K562 (cell line): ENCODE measurements around the gene SAP25. TPM values are rescaled to one million over a fixed set of nuclear protein-coding genes. Genes with fewer than 3 reads are reported as not detected.
A peak's percentile ranks its signal among the peaks of the same experiment; 100 is the strongest.

Experiments
- BMI1 ChIP-seq: fragments of 150-350 bp; IDR thresholded peaks from 2 replicates; pipeline ENCODE4 v1.6.1; 2014; ENCODE audit warnings: low read length
- FOXM1 ChIP-seq, 2 experiments: fragments of 450-650 bp in 1 of 2; sonication (generic) in 1 of 2; formaldehyde crosslinking in 1 of 2; IDR thresholded peaks; 2 replicates each; pipeline versions ENCODE4 v1.6.1 to v1.9.0; 2017 to 2022; ENCODE audit warnings: low read depth in 2 of 2, mild to moderate bottlenecking in 2 of 2, missing genetic modification reagents in 1 of 2, moderate library complexity in 1 of 2
- ID3 ChIP-seq, 2 experiments: fragments of 250-450 bp in 1 of 2; fragments of 450-650 bp in 1 of 2; sonication (Bioruptor Pico) in 1 of 2; IDR thresholded peaks; 2 replicates each; pipeline versions ENCODE4 v1.6.1 to v1.8.0; 2016 to 2021; ENCODE audit warnings: mild to moderate bottlenecking in 2 of 2, moderate library complexity in 2 of 2, missing compliant biosample characterization in 1 of 2, missing genetic modification characterization in 1 of 2
- L3MBTL2 ChIP-seq: fragments of 450-650 bp; IDR thresholded peaks from 2 replicates; pipeline ENCODE4 v1.6.1; 2016; ENCODE audit warnings: mild to moderate bottlenecking, moderate library complexity
- NBN ChIP-seq: fragments of 450-650 bp; IDR thresholded peaks from 2 replicates; pipeline ENCODE4 v1.6.1; 2016; ENCODE audit warnings: low read depth, mild to moderate bottlenecking
- NR2C1 ChIP-seq, 2 experiments: fragments of 450-650 bp; IDR thresholded peaks; 2 replicates each; pipeline ENCODE4 v1.6.1; 2017; ENCODE audit warnings: mild to moderate bottlenecking in 2 of 2, antibody characterized with exemption in 1 of 2, inconsistent platforms in 1 of 2, missing compliant biosample characterization in 1 of 2, missing genetic modification characterization in 1 of 2
- NR2F6 ChIP-seq: fragments of 450-650 bp; formaldehyde crosslinking; IDR thresholded peaks from 2 replicates; pipeline ENCODE4 v1.4.0; 2020; ENCODE audit warnings: mild to moderate bottlenecking
- NR3C1 ChIP-seq: sonication (generic); formaldehyde crosslinking; IDR thresholded peaks from 2 replicates; pipeline ENCODE4 v1.8.1; 2022; ENCODE audit warnings: missing genetic modification reagents
- POLR3G ChIP-seq: IDR thresholded peaks from 2 replicates; pipeline ENCODE4 v1.6.1; 2011; ENCODE audit not compliant: insufficient read length, insufficient replicate concordance; ENCODE audit errors: extremely low read depth
- RBM22 ChIP-seq: fragments of 200-400 bp; formaldehyde crosslinking; IDR thresholded peaks from 2 replicates; pipeline ENCODE4 v1.6.1; 2018; ENCODE audit warnings: low read length, low read depth; ENCODE audit not compliant: poor library complexity, severe bottlenecking
- RHOXF2B ChIP-seq: fragments of 250-450 bp; sonication (Bioruptor Pico); conservative IDR thresholded peaks from 2 replicates; pipeline ENCODE4 v1.5.1; 2021
- SAFB ChIP-seq: fragments of 200-400 bp; formaldehyde crosslinking; IDR thresholded peaks from 2 replicates; pipeline ENCODE4 v1.6.1; 2017; ENCODE audit warnings: low read depth, low read length, borderline replicate concordance
- SMAD1 ChIP-seq: fragments of 150-350 bp; IDR thresholded peaks from 2 replicates; pipeline ENCODE4 v1.6.1; 2014; ENCODE audit warnings: low read length, low read depth; ENCODE audit not compliant: partially characterized antibody
- SNAPC5 ChIP-seq: fragments of 250-450 bp; sonication (Bioruptor Pico); IDR thresholded peaks from 2 replicates; pipeline ENCODE4 v1.8.0; 2021; ENCODE audit warnings: moderate library complexity, mild to moderate bottlenecking, inconsistent platforms
- TCF7 ChIP-seq: sonication (generic); IDR thresholded peaks from 2 replicates; pipeline ENCODE4 v1.6.1; 2016; ENCODE audit warnings: antibody characterized with exemption, borderline replicate concordance
- TFAP4 ChIP-seq: sonication (generic); formaldehyde crosslinking; IDR thresholded peaks from 2 replicates; pipeline ENCODE4 v1.8.0; 2022; ENCODE audit warnings: missing genetic modification reagents, mild to moderate bottlenecking, moderate library complexity, borderline replicate concordance
- WHSC1 ChIP-seq: IDR thresholded peaks from one replicate; pipeline ENCODE4 v1.6.1; 2012; ENCODE audit warnings: low read length, control low read depth, inconsistent platforms
- ZBTB26 ChIP-seq: fragments of 450-650 bp; formaldehyde crosslinking; IDR thresholded peaks from 2 replicates; pipeline ENCODE4 v1.4.0; 2022; ENCODE audit warnings: missing genetic modification characterization
- ZNF134 ChIP-seq: fragments of 250-450 bp; sonication (Bioruptor Pico); conservative IDR thresholded peaks from 2 replicates; pipeline ENCODE4 v1.4.0; 2020
- ZNF263 ChIP-seq: sonication (generic); formaldehyde crosslinking; IDR thresholded peaks from 2 replicates; pipeline ENCODE4 v1.8.0; 2022; ENCODE audit warnings: mild to moderate bottlenecking, missing genetic modification reagents, borderline replicate concordance
- polyA plus RNA-seq, 8 experiments: library from polyadenylated mRNA; depleted of rRNA in 4 of 8; stranded (reverse) in 5 of 8; unstranded in 3 of 8; fragments of >200 nt; fragmentation: Nextera tagmentation in 2 of 8; fragmentation: Illumina TruSeq in 1 of 8; extraction: Ambion mirVana in 2 of 8; extraction: Trizol in 1 of 8; gene quantifications; 2 replicates each; pipeline versions ENCODE4 v1.2.1 to v1.2.3, GENCODE V29; 2011 to 2014; ENCODE audit warnings: inconsistent platforms in 1 of 8, missing spikeins in 1 of 8
- total RNA-seq, 7 experiments: library from RNA; depleted of rRNA in 6 of 7; stranded (reverse); fragments of >200 nt in 6 of 7; fragmentation: Illumina TruSeq in 2 of 7; extraction: Trizol in 2 of 7; gene quantifications; 2 replicates each; pipeline versions ENCODE4 v1.2.1 to v1.2.3, GENCODE V29; 2011 to 2021; ENCODE audit warnings: low replicate concordance in 1 of 7
- TF ChIP-seq, protein P1 (sequence below): sonication (generic); formaldehyde crosslinking; IDR thresholded peaks from 2 replicates; pipeline ENCODE4 v1.9.0; 2022; ENCODE audit warnings: mild to moderate bottlenecking, missing genetic modification reagents
- TF ChIP-seq, protein P2 (sequence below): fragments of 250-450 bp; sonication (Bioruptor Pico); IDR thresholded peaks from 2 replicates; pipeline ENCODE4 v1.9.0; 2021; ENCODE audit warnings: mild to moderate bottlenecking, inconsistent platforms

SAP25 gene
- total and polyA plus RNA-seq, 9 of the 15 experiments (the other 6 are each of a cell fraction or from before 2014, with no cell fraction given) = 0.13 to 5.3 (median 0.78) TPM; not detected in 1

- TF ChIP-seq ID3 (CRISPR knock-in tag; IDR thresholded peaks at IDR 0.05) = no peak
- TF ChIP-seq ID3 (tag; IDR thresholded peaks at IDR 0.05) = no peak
- TF ChIP-seq TCF7 = no peak
- no peak for TF ChIP-seq L3MBTL2
- TF ChIP-seq POLR3G = no peak
- TF ChIP-seq SNAPC5 = no peak
- peak; percentile 11; the same call in 1 of the 2 replicates for TF ChIP-seq ZNF263 (CRISPR knock-in tag)
- no peak for TF ChIP-seq FOXM1 (IDR thresholded peaks at IDR 0.05; ENCODE audit: low read depth)
- 0 out of 2 replicates have a peak, but pooled peaks have one; percentile 41 for TF ChIP-seq FOXM1 (CRISPR knock-in tag; IDR thresholded peaks at IDR 0.05; ENCODE audit: low read depth)
- TF ChIP-seq RHOXF2B (CRISPR knock-in tag) = no peak
- no peak for TF ChIP-seq RBM22
- TF ChIP-seq BMI1 = no peak
- no peak; the same call in 1 of the 2 replicates for TF ChIP-seq NBN
- TF ChIP-seq, protein P1, sequence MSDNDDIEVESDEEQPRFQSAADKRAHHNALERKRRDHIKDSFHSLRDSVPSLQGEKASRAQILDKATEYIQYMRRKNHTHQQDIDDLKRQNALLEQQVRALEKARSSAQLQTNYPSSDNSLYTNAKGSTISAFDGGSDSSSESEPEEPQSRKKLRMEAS (CRISPR knock-in tag) = peak; percentile 34; the same call in 1 of the 2 replicates
- TF ChIP-seq NR3C1 (CRISPR knock-in tag) = no peak
- no peak for TF ChIP-seq NR2C1 (IDR thresholded peaks at IDR 0.05)
- TF ChIP-seq NR2C1 (tag; IDR thresholded peaks at IDR 0.05) = no peak
- TF ChIP-seq TFAP4 = peak; percentile 37; the same call in 1 of the 2 replicates
- TF ChIP-seq WHSC1 = no peak
- no peak for TF ChIP-seq NR2F6
- no peak for TF ChIP-seq SAFB
- 0 out of 2 replicates have a peak, but pooled peaks have one; percentile 23 for TF ChIP-seq ZBTB26 (CRISPR knock-in tag)
- TF ChIP-seq ZNF134 (CRISPR knock-in tag) = no peak
- no peak for TF ChIP-seq SMAD1
- TF ChIP-seq, protein P2, sequence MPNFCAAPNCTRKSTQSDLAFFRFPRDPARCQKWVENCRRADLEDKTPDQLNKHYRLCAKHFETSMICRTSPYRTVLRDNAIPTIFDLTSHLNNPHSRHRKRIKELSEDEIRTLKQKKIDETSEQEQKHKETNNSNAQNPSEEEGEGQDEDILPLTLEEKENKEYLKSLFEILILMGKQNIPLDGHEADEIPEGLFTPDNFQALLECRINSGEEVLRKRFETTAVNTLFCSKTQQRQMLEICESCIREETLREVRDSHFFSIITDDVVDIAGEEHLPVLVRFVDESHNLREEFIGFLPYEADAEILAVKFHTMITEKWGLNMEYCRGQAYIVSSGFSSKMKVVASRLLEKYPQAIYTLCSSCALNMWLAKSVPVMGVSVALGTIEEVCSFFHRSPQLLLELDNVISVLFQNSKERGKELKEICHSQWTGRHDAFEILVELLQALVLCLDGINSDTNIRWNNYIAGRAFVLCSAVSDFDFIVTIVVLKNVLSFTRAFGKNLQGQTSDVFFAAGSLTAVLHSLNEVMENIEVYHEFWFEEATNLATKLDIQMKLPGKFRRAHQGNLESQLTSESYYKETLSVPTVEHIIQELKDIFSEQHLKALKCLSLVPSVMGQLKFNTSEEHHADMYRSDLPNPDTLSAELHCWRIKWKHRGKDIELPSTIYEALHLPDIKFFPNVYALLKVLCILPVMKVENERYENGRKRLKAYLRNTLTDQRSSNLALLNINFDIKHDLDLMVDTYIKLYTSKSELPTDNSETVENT (CRISPR knock-in tag) = peak; percentile 42; the same call in 1 of the 2 replicates
Measured at GRCh38 chr7:100584683-100585510, 11.2 kb upstream of the SAP25 start (continued).
